Breast epithelium (tissue), 4 donors: ENCODE results near the gene SMIM13. TPM values are rescaled to one million over a fixed set of nuclear protein-coding genes. Genes with fewer than 3 reads are reported as not detected.
"Not testable (repeated sequence)": the region's sequence is repeated elsewhere in the genome, so short reads cannot be mapped to it uniquely, and the experiment has no call there.

ENCODE experiments used
- DNase-seq, 2 donors: peaks; one replicate each; pipeline ENCODE4 v3.0.0-alpha.2; 2019; ENCODE audit warnings: low spot score in 2 of 2
- H3K27ac ChIP-seq, 2 donors: fragments of 200-600 bp; sonication (generic) in 1 of 2; one replicate each; pipeline ENCODE4 v1.5.1; 2016 to 2019; ENCODE audit warnings: mild to moderate bottlenecking in 1 of 2
- H3K27me3 ChIP-seq, 2 donors: fragments of 200-600 bp; sonication (generic) in 1 of 2; one replicate each; pipeline versions ENCODE4 v1.5.1 to v1.6.0; 2017 to 2019; ENCODE audit warnings: control low read depth in 1 of 2, mild to moderate bottlenecking in 1 of 2
- H3K36me3 ChIP-seq: fragments of 200-600 bp; one replicate; pipeline ENCODE4 v1.5.1; 2019
- H3K4me1 ChIP-seq, 2 donors: fragments of 200-600 bp; sonication (generic); one replicate each; pipeline ENCODE4 v1.5.1; 2016 to 2019; ENCODE audit warnings: control low read depth in 1 of 2
- H3K4me3 ChIP-seq, 3 donors: fragments of 200-600 bp; sonication (generic); 1 replicate in 2 of 3; 2 replicates in 1 of 3; pipeline ENCODE4 v1.5.1; 2016 to 2019; ENCODE audit warnings: mild to moderate bottlenecking in 3 of 3, moderate library complexity in 2 of 3
- H3K9me3 ChIP-seq, 2 donors: fragments of 200-600 bp; sonication (generic) in 1 of 2; one replicate each; pipeline ENCODE4 v1.5.1; 2016 to 2019; ENCODE audit warnings: control low read depth in 1 of 2
- POLR2A ChIP-seq: fragments of 450-650 bp; IDR thresholded peaks from one replicate; pipeline ENCODE4 v1.6.1; 2016; ENCODE audit warnings: antibody characterized with exemption, mild to moderate bottlenecking, moderate library complexity
- POLR2AphosphoS5 ChIP-seq, 3 donors: sonication (generic); formaldehyde crosslinking; IDR thresholded peaks; one replicate each; pipeline ENCODE4 v1.6.1; 2017; ENCODE audit warnings: antibody characterized with exemption in 3 of 3
- intact Hi-C: fragments of 100-400 bp; cut with DNase I; formaldehyde crosslinking; loops from one replicate; pipeline ENCODE4 v1.15.1; 2023; ENCODE audit warnings: low total_unique reads
- total RNA-seq, 3 donors: library from RNA; depleted of rRNA; stranded (reverse); fragments of >200 nt; gene quantifications; one replicate each; pipeline ENCODE4 v1.1.0, GENCODE V29; 2016
- TF ChIP-seq, protein P1 (sequence below), 3 donors: fragments of 450-650 bp; IDR thresholded peaks; one replicate each; pipeline ENCODE4 v1.5.1; 2016 to 2017; ENCODE audit warnings: antibody characterized with exemption in 3 of 3, mild to moderate bottlenecking in 3 of 3, moderate library complexity in 3 of 3

SMIM13 gene
- total RNA-seq, 3 donors from 2014 or later, result 5.3 to 7.6 (median 6.2) TPM

DNA sequence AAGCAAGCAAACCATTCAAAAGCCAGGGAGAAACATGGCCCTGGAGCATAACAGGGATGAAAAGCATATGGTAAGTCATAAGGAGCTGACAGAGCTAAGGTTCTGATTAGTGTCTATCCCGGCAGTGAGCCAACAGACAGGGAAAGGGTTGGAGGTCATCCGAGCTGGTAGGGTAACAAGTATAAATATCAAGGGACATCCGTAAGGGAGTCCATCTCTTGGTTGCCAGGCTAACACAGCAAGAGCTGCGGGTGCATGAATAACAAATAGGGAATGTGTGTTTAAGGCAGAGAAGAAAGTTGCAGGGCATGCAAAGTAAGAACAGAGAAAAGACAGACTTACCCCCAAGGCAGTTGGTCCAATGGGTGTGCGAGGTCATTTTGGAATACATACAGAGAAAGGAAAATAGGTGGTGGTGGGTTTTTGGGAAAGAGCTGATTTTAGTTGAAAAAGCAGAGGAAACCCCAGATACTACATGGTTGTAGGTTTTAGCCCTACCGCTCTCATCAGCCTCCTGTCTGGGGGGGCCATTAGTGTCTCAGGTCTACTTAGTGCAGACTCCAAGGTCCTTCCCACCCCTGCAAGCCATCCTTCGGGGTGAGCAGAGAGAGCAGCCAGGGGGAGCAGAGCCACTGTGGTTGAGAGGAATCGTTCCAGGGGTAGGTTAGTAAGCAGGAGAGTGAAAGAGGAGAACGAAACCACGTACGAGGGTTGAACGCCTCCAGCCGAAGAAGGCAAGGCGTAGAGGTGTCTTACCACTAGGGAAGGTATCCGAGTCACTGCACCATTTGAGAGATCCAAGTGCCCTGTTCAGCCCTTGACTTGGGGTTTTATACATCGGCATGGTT, 17.5 kb downstream of the SMIM13 start, which contains the start of gene ERVFRD-1:
TSS of gene ERVFRD-1 (minus strand) at position 805 of the 848 bp plus-strand sequence. CDS start 6,415 bp downstream, outside the sequence.
- intact Hi-C loops, result no loop called here

DNA sequence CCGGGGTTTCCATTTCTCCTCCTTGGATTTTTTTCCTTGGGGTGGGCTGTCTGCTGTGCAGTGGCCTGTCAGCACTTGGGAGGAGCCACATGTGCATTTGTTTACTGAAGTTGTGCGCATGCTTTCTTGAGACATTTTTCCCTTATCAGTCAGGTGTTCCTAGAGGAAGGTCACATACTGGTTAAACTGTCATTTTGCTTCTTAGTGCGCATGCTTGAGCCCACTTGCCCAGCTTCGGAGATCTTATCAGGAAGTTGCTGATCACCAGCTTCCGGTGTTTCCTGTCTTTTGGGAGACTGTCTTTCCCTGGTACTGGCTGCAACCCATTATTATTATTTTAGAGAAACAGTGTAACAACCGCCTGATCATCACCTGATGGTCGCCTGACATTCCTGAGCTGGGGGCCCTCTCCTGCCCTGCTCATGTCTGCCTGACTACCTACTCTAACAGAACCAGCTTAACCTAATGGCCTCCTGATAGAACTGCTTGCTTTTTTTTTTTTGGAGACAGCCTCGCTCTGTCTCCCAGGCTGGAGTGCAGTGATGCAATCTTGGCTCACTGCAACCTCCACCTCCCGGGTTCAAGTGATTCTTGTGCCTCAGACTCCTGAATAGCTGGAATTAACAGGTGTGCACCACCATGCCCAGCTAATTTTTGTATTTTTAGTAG, 18.3 kb downstream of the SMIM13 start:
- intact Hi-C loops, result no loop called here
- no peaks in the 10 kb centered on the region for H3K27me3 ChIP-seq
- H3K27ac ChIP-seq, result no peak overlapping the region
- no peaks in the 10 kb centered on the region for H3K4me1 ChIP-seq
- no peaks in the 10 kb centered on the region for H3K36me3 ChIP-seq
- TF ChIP-seq POLR2A, result no peak
- TF ChIP-seq, protein P1, sequence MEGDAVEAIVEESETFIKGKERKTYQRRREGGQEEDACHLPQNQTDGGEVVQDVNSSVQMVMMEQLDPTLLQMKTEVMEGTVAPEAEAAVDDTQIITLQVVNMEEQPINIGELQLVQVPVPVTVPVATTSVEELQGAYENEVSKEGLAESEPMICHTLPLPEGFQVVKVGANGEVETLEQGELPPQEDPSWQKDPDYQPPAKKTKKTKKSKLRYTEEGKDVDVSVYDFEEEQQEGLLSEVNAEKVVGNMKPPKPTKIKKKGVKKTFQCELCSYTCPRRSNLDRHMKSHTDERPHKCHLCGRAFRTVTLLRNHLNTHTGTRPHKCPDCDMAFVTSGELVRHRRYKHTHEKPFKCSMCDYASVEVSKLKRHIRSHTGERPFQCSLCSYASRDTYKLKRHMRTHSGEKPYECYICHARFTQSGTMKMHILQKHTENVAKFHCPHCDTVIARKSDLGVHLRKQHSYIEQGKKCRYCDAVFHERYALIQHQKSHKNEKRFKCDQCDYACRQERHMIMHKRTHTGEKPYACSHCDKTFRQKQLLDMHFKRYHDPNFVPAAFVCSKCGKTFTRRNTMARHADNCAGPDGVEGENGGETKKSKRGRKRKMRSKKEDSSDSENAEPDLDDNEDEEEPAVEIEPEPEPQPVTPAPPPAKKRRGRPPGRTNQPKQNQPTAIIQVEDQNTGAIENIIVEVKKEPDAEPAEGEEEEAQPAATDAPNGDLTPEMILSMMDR (IDR thresholded peaks at IDR 0.05), result no peak
- no peak for TF ChIP-seq POLR2AphosphoS5 (IDR thresholded peaks at IDR 0.05)
- H3K9me3 ChIP-seq, result no peaks in the 10 kb centered on the region
- no peak for DNase-seq
- H3K4me3 ChIP-seq, result no peak overlapping the region

More for the DNA sequence above, 17.5 kb downstream of the SMIM13 start, which contains the start of gene ERVFRD-1:
- TF ChIP-seq, protein P1 (IDR thresholded peaks at IDR 0.05), result no peak
- no peak for TF ChIP-seq POLR2AphosphoS5 (IDR thresholded peaks at IDR 0.05)
- TF ChIP-seq POLR2A, result no peak
- Histone ChIP-seq H3K4me1 (no peaks in the 10 kb centered on the region), H3K9me3 (no peaks in the 10 kb centered on the region), H3K27ac (no peak within 1 kb of the TSS), H3K27me3 (no peaks in the 10 kb centered on the region), H3K36me3 (no peaks in the 10 kb centered on the region), H3K4me3 (no peak within 1 kb of the TSS)
- no peak for DNase-seq

DNA sequence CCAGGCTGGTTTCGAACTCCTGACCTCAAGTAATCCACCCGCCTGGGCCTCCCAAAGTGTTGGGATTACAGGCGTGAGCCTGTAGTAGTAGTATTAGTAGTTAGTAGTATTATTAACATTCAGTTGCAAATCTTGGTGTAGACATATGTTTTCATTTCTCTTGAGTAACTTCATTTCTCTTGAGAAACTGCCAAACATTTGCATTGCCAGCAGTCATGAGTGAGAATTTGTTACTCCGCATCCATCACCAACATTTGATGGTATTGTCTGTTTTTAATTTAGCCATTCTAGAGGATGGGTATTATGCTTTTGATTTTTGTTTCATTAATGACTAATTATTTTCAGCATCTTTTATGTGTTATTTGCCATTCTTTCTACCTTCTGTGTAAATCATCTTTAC, 19.4 kb downstream of the SMIM13 start:
- Histone ChIP-seq H3K9me3 (no peaks in the 10 kb centered on the region), H3K36me3 (no peaks in the 10 kb centered on the region), H3K27me3 (no peaks in the 10 kb centered on the region), H3K4me1 (no peaks in the 10 kb centered on the region), H3K4me3 (no peak overlapping the region), H3K27ac (no peak overlapping the region)
- TF ChIP-seq, protein P1 (IDR thresholded peaks at IDR 0.05), result no peak
- intact Hi-C loops, result no loop called here
- DNase-seq, result no peak

DNA sequence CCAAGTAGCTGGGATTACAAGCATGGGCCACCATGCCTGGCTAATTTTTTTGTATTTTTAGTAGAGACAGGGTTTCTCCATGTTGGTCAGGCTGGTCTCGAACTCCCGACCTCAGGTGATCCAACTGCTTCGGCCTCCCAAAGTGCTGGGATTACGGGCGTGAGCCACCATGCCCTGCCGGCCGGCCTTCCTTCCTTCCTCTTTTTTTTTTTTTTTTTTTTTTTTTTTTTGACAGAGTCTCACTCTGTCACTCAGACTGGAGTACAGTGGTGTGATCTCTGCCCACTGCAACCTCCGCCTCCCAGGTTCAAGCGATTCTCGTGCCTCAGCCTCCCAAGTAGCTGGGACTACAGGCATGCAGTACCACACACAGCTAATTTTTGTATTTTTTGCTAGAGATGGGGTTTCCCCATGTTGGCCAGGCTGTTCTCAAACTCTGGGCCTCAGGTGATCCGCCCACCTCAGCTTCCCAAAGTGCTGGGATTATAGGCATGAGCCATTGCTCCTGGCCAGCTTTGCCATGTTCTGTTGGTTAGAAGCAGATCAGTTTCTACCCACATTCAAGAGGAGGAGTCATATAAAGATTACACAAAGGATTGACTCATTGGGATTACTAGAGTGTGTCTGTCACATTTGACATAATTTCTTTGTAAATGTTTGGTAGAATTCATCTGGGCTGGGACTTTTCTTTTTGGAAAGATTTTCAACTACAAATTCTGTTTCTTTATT, 22.3 kb downstream of the SMIM13 start:
- intact Hi-C loops, H3K36me3 ChIP-seq, H3K9me3 ChIP-seq, H3K4me3 ChIP-seq, DNase-seq, H3K4me1 ChIP-seq, H3K27ac ChIP-seq, H3K27me3 ChIP-seq: not testable (repeated sequence)

DNA sequence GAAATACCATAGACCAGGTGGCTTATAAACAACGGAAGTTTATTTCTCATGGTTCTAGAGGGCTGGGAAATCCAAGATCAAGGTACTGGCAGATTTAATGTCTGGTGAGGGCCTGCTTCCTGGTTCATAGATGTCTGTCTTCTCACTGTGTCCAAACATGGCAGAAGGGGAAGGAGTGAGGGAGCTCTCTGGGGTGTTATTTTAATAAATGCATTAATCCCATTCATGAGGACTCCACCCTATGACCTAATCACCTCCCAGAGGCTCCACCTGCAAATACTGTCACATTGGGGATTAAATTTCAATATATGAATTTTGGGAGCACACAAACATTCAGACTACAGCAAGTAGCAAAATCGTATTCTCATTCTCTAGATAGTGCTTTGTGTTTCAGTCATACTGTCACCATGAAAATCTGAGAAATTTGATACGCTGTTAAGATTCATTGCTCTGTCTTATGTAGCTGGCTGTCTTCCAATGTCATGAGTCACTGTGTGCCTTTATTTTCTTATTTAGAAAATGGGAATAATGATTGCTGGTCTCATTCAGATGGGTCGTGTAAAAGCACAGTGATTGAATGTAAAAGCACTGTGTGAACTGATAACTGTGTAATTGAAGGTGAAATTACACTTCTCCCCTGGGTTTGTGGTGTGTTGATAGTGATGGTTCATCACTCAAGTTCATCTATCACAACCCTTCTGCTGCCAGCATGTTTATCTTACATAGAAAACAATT, 26.8 kb downstream of the SMIM13 start:
- intact Hi-C loops, result no loop called here

More for the DNA sequence above, 26.8 kb downstream of the SMIM13 start:
- H3K36me3 ChIP-seq, result no peaks in the 10 kb centered on the region
- H3K4me1 ChIP-seq, result no peaks in the 10 kb centered on the region
- no peak overlapping the region for H3K27ac ChIP-seq
- H3K27me3 ChIP-seq, result no peaks in the 10 kb centered on the region
- H3K4me3 ChIP-seq, result no peak overlapping the region
- TF ChIP-seq, protein P1 (IDR thresholded peaks at IDR 0.05), result no peak
- TF ChIP-seq POLR2A, result no peak
- TF ChIP-seq POLR2AphosphoS5 (IDR thresholded peaks at IDR 0.05), result no peak
- no peak for DNase-seq
- no peaks in the 10 kb centered on the region for H3K9me3 ChIP-seq
